ENCODE measurements around the gene CBX3.

DNA sequence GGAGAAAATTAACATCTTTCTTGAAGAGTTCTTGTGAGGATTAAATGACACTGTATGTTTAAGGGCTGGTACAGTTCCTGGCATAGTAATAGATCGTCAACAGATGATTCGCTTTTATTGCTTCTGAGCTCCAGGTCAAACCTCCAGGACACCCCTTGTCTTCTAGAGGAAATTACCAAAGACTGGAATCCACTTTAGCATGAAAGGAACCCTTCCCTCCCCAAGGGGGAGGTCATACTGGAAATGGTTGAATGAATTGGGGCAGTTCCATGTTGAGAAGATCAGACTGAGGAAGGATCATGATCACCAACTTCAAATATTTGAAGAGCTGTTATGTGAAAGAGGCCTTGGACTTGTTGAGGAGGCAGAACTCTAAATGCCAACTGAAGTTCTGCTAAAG is 40.6 kb upstream of the CBX3 start:
- TF ChIP-seq, protein P1, sequence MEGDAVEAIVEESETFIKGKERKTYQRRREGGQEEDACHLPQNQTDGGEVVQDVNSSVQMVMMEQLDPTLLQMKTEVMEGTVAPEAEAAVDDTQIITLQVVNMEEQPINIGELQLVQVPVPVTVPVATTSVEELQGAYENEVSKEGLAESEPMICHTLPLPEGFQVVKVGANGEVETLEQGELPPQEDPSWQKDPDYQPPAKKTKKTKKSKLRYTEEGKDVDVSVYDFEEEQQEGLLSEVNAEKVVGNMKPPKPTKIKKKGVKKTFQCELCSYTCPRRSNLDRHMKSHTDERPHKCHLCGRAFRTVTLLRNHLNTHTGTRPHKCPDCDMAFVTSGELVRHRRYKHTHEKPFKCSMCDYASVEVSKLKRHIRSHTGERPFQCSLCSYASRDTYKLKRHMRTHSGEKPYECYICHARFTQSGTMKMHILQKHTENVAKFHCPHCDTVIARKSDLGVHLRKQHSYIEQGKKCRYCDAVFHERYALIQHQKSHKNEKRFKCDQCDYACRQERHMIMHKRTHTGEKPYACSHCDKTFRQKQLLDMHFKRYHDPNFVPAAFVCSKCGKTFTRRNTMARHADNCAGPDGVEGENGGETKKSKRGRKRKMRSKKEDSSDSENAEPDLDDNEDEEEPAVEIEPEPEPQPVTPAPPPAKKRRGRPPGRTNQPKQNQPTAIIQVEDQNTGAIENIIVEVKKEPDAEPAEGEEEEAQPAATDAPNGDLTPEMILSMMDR (IDR thresholded peaks at IDR 0.05): no peak
- TF ChIP-seq POLR2A (IDR thresholded peaks at IDR 0.05): no peak

All from heart left ventricle (tissue), 13 donors.